Measurements from ENCODE around the gene IKBKG. TPM values are rescaled to one million over a fixed set of nuclear protein-coding genes. Genes with fewer than 3 reads are reported as not detected.

IKBKG gene
- polyA plus RNA-seq, 1 donor (not counting 4 experiments of a cell fraction or from before 2014, with no cell fraction given), result 15.1 TPM

DNA sequence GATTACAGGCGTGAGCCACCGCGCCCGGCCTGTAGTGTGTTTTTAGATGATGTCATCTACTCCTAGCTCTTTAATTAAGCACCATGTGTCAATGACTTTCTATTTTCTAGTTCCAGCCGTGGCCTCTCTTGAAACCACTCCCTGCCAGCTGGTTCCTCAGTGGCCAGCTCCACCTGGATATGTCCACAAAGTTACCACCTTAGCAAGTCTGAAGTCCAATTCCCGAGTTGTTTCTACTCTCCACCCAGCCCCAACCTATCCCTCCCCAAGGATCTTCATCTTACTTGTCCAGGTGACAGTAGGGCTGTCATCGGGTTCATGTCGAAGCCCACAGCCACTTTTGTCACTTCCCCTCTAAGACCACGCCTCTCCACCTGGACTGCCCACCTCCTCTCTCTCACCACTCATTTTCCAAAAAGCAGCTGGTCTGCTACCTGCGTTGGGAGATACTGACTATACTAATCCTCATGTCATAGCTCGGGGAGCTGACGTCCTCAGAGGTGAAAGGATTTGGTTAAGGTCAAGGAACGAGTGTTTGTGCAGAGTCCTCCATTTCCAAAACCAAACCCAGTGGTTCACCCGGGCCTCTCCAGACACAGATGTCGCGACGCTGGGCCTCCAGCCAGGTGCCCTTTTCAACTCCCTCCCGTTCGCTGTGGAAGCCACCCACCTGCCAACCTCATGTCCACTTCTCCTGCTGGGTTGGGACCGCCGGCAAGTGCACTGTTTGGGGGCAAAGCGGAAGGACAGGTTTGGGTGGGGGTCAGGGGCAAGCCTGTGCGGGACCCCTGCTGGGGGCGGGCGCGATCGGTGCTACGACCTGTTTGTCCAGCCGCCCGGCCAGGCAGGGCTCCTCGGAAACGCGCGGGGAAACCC is 32.1 kb upstream of the IKBKG start:
- Histone ChIP-seq H3K36me3 (ENCODE audit: control insufficient read depth in 2 of 2, extremely low read depth in 1 of 2, insufficient read depth in 2 of 2, low read length in 2 of 2) (no peaks in the 10 kb centered on the region), H3K4me2 (ENCODE audit: control insufficient read depth, extremely low read depth, insufficient read depth, low read depth, low read length) (peak overlapping the region; percentile 85), H3K9me3 (ENCODE audit: control insufficient read depth, low read depth, low read length) (no peaks in the 10 kb centered on the region), H3K9me1 (ENCODE audit: control insufficient read depth, extremely low read depth, insufficient read depth, low read length) (no peaks in the 10 kb centered on the region), H4K20me1 (ENCODE audit: control insufficient read depth, extremely low read depth, insufficient read depth, low read length) (no peaks in the 10 kb centered on the region), H3K79me2 (ENCODE audit: control insufficient read depth, insufficient read depth, low read length) (peaks cover 6% of the 10 kb centered on the region), H3K4me1 (ENCODE audit: control insufficient read depth, extremely low read depth, insufficient read depth, low read length) (peaks cover 2% of the 10 kb centered on the region), H3K27me3 (ENCODE audit: control insufficient read depth, extremely low read depth, insufficient read depth, low read length) (no peaks in the 10 kb centered on the region), H3K27ac (ENCODE audit: control insufficient read depth, insufficient read depth, low read length) (peak overlapping the region; percentile 61), H3K4me3 (ENCODE audit: control insufficient read depth in 2 of 3, extremely low read depth in 1 of 3, insufficient read depth in 2 of 3, low read depth in 1 of 3, low read length in 3 of 3) (peak overlapping the region; percentile 64 to 69 (median 68)), H2AFZ (ENCODE audit: control insufficient read depth, low read length) (peak overlapping the region; percentile 19), H3K9ac (ENCODE audit: control insufficient read depth, extremely low read depth, insufficient read depth, low read length) (peak overlapping the region; percentile 80)
- TF ChIP-seq, protein P1, sequence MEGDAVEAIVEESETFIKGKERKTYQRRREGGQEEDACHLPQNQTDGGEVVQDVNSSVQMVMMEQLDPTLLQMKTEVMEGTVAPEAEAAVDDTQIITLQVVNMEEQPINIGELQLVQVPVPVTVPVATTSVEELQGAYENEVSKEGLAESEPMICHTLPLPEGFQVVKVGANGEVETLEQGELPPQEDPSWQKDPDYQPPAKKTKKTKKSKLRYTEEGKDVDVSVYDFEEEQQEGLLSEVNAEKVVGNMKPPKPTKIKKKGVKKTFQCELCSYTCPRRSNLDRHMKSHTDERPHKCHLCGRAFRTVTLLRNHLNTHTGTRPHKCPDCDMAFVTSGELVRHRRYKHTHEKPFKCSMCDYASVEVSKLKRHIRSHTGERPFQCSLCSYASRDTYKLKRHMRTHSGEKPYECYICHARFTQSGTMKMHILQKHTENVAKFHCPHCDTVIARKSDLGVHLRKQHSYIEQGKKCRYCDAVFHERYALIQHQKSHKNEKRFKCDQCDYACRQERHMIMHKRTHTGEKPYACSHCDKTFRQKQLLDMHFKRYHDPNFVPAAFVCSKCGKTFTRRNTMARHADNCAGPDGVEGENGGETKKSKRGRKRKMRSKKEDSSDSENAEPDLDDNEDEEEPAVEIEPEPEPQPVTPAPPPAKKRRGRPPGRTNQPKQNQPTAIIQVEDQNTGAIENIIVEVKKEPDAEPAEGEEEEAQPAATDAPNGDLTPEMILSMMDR (optimal IDR thresholded peaks at IDR 0.05 in 1 of 3, IDR thresholded peaks at IDR 0.05 in 1 of 3, conservative IDR thresholded peaks at IDR 0.05 in 1 of 3; ENCODE audit: extremely low read depth in 1 of 3, insufficient read depth in 2 of 3, low read length in 3 of 3), result no peak
- no peak for TF ChIP-seq EZH2 (IDR thresholded peaks at IDR 0.05; ENCODE audit: low read length)
- FAIRE-seq (no peak), DNase-seq (ENCODE audit: low read depth, low spot score) (no peak)
- dilution Hi-C loops (cut with MboI; ENCODE audit: extremely low pct_ligation_motif_present, low sequenced_read_pairs), result no loop called here

DNA sequence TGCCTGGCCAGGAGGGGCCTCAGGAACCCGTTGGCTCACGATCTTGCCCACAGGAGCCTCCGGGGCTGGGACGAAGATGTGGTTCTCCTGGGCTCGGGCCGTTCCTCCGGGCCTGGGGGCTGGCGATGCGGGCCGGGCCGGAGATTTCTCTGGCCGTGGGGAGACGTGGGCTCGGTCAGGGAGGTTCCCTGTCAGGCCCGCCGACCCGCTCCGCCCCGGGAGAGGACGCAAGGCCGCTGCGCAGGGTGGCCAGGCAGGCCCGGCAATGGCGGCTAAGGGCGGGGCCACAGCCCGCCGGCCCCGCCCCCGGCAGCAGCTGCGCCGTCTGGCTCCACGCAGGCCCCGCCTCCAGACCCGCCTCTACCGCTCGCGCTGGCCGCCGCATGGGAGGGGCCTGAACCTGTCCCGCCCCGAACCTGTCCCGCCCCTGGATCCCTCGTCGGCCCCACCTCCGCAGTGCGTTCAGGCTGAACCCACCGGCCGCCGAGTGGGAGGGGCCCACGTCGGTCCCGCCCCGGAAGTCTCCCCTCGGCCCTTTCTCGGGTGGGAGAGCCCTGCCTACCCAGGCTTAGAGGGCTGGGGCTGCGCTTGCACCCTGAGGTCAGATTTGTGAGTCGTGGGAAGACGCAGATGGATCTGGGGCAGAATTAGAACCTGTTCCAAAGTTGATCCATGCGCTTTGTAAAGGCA is 31.3 kb upstream of the IKBKG start, which contains the start of gene FAM3A:
Gene FAM3A (minus strand): TSS at position 267 of the 690 bp plus-strand sequence. CDS start 460 bp downstream, outside the sequence.
- no peaks in the 10 kb centered on the region for H3K9me1 ChIP-seq (ENCODE audit: control insufficient read depth, extremely low read depth, insufficient read depth, low read length)
- H3K9me3 ChIP-seq (ENCODE audit: control insufficient read depth, low read depth, low read length), result no peaks in the 10 kb centered on the region
- FAIRE-seq, result no peak
- peak within 1 kb of the TSS; percentile 64 to 69 (median 69) for H3K4me3 ChIP-seq (ENCODE audit: control insufficient read depth in 2 of 3, extremely low read depth in 1 of 3, insufficient read depth in 2 of 3, low read depth in 1 of 3, low read length in 3 of 3)
- H4K20me1 ChIP-seq (ENCODE audit: control insufficient read depth, extremely low read depth, insufficient read depth, low read length), result no peaks in the 10 kb centered on the region
- peak within 1 kb of the TSS; percentile 80 for H3K9ac ChIP-seq (ENCODE audit: control insufficient read depth, extremely low read depth, insufficient read depth, low read length)
- no peaks in the 10 kb centered on the region for H3K36me3 ChIP-seq (ENCODE audit: control insufficient read depth in 2 of 2, extremely low read depth in 1 of 2, insufficient read depth in 2 of 2, low read length in 2 of 2)
- peak within 1 kb of the TSS; percentile 78 for H2AFZ ChIP-seq (ENCODE audit: control insufficient read depth, low read length)
- H3K79me2 ChIP-seq (ENCODE audit: control insufficient read depth, insufficient read depth, low read length), result peaks cover 6% of the 10 kb centered on the region
- dilution Hi-C loops (cut with MboI; ENCODE audit: extremely low pct_ligation_motif_present, low sequenced_read_pairs), result no loop called here
- no peak for DNase-seq (ENCODE audit: low read depth, low spot score)
- H3K4me1 ChIP-seq (ENCODE audit: control insufficient read depth, extremely low read depth, insufficient read depth, low read length), result peaks cover 2% of the 10 kb centered on the region
- peak within 1 kb of the TSS; percentile 61 for H3K27ac ChIP-seq (ENCODE audit: control insufficient read depth, insufficient read depth, low read length)
- peak within 1 kb of the TSS; percentile 85 for H3K4me2 ChIP-seq (ENCODE audit: control insufficient read depth, extremely low read depth, insufficient read depth, low read depth, low read length)
- TF ChIP-seq, protein P1 (optimal IDR thresholded peaks at IDR 0.05 in 1 of 3, IDR thresholded peaks at IDR 0.05 in 1 of 3, conservative IDR thresholded peaks at IDR 0.05 in 1 of 3; ENCODE audit: extremely low read depth in 1 of 3, insufficient read depth in 2 of 3, low read length in 3 of 3), result no peak
- no peak for TF ChIP-seq EZH2 (IDR thresholded peaks at IDR 0.05; ENCODE audit: low read length)
- H3K27me3 ChIP-seq (ENCODE audit: control insufficient read depth, extremely low read depth, insufficient read depth, low read length), result no peaks in the 10 kb centered on the region
